Epithelial cell of prostate (primary cell): ENCODE data around the gene NSMCE4A.
A peak's percentile ranks its signal among the peaks of the same experiment; 100 is the strongest.
"Not testable (repeated sequence)": the region's sequence is repeated elsewhere in the genome, so short reads cannot be mapped to it uniquely, and the experiment has no call there.

Experiments
- DNase-seq: peaks from one replicate; pipeline ENCODE4 v3.0.0-alpha.2; 2011; ENCODE audit warnings: low read depth, low spot score
- H3K27ac ChIP-seq: fragments of 450-650 bp; 2 replicates; pipeline ENCODE4 v1.5.1; 2017; ENCODE audit warnings: mild to moderate bottlenecking

The NSMCE4A gene

GRCh38 chr10:121990015-121990677, 15.1 kb upstream of the NSMCE4A start:
- H3K27ac ChIP-seq: no peak overlapping the region
- no peak for DNase-seq

GRCh38 chr10:121988361-121989324, 13.6 kb upstream of the NSMCE4A start, which contains the start of gene TACC2:
TSS of gene TACC2 (plus strand) at chr10:121989163. CDS start at chr10:122021982, 32,819 bp downstream.
- H3K27ac ChIP-seq: peak within 1 kb of the TSS; percentile 47
- no peak for DNase-seq

DNA sequence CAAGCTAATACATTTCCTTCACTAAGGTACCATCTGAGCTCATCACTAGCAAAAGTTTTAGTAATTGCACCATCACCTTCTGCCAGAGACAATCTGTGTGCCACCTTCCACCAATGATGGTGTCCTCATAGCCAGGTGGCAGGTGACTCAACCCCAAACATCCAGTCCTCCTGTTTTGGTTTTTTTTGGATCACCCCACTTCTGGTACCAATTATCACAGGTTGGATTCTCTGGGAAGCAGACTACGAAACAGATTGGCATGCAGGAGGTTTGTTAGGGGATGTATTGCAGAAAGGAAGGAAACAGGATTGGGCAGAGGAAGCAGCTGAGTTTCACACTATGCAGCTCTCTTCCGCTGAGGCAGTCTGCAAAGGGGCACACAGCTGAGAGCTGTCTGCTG, 9.4 kb upstream of the NSMCE4A start:
- DNase-seq: no peak

DNA sequence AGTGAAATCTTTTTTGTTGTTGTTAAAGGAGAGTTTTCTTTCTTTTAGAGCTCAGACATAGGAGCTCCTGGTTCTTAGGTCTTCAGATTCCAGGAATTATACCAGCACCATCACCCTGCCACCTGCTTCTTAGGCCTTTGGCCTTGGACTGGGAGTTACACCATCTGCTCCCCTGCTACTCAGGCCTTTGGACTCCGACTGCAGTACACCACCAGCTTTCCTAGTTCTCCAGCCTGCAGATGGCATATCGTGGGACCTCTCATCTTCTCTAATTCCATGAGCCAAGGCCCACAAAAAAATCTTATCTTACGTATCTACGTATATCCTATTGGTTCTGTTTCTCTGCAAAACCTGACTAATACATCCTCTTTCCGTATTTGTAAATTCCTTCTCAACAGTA, 8.8 kb upstream of the NSMCE4A start:
- H3K27ac ChIP-seq: no peak overlapping the region
- DNase-seq: no peak

More for the DNA sequence above, 9.4 kb upstream of the NSMCE4A start:
- no peak overlapping the region for H3K27ac ChIP-seq

- DNase-seq: no peak
- no peak overlapping the region for H3K27ac ChIP-seq
These were observed 6.3 kb upstream of the NSMCE4A start for GRCh38 chr10:121981346-121981745.

DNA sequence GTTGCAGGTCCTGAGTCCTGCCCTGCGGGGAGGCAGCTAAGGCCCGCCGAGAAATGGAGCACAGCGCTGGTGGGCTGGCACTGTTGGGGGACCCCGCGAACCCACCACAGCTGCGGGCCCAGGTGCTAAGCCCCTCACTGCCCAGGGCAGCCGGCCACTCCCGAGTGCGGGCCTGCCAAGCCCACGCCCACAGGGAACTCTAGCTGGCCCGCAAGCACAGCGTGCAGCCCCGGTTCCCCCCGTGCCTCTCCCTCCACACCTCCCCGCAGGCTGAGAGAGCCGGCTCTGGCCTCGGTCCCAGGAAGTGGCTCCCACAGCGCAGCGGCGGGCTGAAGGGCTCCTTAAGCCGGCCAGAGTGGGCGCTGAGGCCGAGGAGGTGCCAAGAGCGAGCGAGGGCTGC, 3.5 kb upstream of the NSMCE4A start:
- no peak for DNase-seq
- no peak overlapping the region for H3K27ac ChIP-seq

- no peak for DNase-seq
- no peak overlapping the region for H3K27ac ChIP-seq
These were observed 1.6 kb upstream of the NSMCE4A start for GRCh38 chr10:121976607-121977006.

DNA sequence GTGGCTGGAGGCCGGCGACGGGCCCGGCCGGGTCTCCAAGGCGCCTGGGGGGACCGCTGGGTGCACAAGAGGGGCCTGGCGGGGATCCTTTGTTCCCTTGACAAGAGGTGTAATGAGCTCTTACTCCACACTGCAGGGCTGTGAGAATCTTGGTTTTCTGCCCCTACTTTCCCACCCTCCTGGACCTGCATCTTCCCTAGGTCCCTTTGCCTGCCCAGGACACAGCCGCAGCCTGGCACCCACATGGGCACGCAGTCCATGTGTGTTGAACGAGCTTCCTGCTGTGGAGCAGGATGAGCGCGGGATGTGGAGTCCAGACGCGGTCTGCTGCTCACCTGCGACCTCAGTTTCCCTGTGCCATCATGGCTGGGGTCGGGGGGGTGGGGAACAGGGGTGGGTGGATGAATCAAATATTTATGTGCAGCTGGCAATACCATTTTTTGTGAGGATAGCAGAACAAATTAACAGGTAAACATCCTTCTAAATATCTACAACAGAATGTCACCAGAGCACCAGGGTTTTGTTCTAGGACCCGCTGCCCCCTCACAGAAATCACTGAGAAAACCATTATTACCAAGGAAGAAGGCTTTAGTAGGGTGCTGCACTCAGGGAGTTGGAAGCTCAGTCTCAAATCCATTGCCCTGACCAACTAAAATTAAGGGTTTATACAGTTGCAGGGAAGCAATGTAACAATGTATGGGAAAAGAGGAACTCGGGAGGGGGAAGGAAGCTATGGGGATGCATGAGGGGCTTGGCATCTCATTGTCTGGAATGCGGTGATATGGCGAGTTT, 474 bp upstream of the NSMCE4A start:
- DNase-seq: no peak
- peak overlapping the region; percentile 87 for H3K27ac ChIP-seq

DNA sequence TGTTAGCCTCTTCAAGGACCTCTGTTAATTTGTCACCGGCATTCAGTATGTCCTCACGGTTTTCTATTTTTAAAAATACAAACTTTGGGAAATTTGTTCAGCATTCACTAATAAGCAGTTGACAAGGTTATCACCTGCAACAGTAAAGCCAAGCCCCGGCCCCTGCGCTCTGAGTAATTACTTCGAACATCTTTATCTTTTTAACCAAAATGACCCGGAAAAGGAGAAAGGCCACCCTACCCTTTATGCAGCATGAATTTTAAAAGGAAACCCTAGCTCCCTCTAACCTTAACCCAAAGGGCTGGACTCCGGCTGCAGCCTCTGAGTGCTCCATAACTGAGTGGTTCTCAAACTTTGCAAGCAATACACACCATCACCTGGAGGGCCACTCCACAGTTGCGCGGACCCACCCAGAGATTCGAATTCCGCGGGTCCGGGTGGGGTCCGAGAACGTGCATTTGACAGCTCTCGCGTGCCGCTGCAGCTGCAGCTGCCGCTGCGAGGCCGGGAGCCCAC, 940 bp downstream of the NSMCE4A start:
- no peak for DNase-seq
- H3K27ac ChIP-seq: peak overlapping the region; percentile 87

DNA sequence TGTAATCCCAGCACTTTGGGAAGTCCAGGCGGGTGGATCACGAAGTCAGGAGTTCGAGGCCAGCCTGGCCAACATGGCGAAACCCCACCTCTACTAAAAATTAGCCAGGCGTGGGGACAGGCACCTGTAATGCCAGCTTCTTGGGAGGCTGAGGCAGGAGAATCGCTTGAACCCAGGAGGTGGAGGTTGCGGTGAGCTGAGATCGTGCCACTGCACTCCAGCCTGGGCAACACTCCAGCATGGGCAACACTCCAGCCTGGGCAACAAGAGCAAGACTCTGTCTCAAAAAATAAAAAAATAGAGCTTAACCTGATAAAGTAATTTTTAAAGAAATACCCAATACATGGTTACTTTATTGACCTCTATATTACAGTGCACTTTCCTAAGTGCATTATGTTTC, 5.9 kb downstream of the NSMCE4A start:
- not testable (repeated sequence) for H3K27ac ChIP-seq, DNase-seq

GRCh38 chr10:121965996-121966395, 9.0 kb downstream of the NSMCE4A start:
- DNase-seq: no peak

GRCh38 chr10:121961456-121961855, 13.6 kb downstream of the NSMCE4A start:
- no peak overlapping the region for H3K27ac ChIP-seq
- DNase-seq: no peak

More at GRCh38 chr10:121965996-121966395, 9.0 kb downstream of the NSMCE4A start:
- no peak overlapping the region for H3K27ac ChIP-seq

DNA sequence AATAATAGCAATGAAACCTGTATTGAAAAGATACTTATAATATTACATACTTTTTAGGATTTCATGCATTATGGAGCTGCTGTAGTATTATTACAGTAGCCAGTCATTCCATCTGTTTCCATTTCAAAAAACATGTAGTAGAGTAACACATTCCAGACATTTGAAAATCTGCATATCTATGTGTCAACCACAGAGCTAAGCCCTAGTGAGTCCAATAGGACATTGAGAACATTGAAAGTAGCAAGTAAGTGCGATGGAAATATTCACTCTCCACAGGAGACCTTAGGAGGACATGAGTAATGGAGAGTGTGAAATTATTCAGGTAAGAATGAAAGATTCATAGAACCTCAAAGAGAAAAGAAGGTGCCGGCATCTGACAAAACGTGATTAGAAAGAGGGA, 15.3 kb downstream of the NSMCE4A start:
- no peak overlapping the region for H3K27ac ChIP-seq

DNA sequence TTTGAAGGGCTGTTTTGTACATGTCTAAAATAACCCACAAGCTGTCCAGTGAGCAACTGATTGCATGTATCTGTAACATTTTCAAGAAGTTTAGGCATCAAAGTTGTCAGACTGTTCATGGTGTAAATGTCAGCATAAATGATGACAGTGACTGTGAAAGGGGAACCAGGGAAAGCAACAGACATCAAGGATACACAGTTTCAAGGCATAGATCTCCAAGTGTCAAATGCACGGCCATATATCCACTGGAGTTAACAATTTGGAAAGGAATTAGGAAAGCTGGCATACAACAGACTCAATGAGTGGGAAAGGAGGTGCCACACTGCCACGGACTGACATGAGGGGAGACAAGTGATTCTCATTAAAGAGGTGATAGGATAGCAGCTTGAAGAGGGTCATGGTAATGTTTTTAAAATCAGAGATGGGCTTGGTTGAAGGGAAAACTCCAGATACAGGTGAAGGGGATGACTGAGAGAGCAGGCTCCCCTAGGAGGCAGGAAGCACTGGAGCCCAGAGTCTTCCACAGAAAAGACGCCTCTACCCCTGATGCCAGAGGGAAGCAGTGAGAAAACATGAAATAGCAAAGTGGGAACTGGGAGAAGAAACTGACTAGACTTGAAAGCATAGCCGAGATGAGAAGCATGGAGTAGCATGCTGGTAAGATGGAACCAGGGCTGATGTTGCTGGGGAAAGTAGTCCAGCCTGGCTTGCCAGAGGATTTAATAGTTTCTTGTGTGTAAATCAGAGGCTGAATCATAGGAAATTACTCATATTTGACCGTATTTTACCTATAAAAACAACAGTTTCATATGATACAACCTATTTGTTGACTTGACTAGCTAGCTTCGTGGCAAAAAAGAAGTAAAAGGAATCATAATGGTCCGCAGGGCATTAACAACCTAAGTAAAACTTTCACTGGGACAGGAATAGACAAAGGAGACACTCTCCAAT, 18.6 kb downstream of the NSMCE4A start:
- peak overlapping the region; percentile 44 for H3K27ac ChIP-seq
- peak; percentile 65 for DNase-seq

More for the DNA sequence above, 15.3 kb downstream of the NSMCE4A start:
- DNase-seq: no peak

DNA sequence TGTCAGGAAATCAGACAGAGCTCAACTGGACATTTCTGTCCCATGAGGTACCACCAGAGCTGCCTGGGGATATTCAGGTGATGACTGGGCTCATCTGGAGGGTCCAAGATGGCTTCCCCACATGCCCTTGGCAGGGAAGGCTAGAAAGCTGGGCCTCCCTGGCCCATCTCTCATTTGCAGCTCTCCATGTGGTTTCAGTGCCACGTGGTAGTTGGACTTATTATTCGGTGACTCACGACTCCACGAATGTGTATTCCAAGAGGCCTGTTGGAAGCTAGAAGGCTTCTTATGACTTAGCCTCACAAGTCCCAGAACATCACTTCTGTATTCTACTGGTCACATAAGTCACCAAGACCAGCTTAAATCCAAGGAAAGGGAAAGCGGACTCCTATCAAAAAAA, 22.8 kb downstream of the NSMCE4A start:
- DNase-seq: no peak
- no peak overlapping the region for H3K27ac ChIP-seq

GRCh38 chr10:121949451-121949850, 25.6 kb downstream of the NSMCE4A start:
- H3K27ac ChIP-seq: no peak overlapping the region
- no peak for DNase-seq

DNA sequence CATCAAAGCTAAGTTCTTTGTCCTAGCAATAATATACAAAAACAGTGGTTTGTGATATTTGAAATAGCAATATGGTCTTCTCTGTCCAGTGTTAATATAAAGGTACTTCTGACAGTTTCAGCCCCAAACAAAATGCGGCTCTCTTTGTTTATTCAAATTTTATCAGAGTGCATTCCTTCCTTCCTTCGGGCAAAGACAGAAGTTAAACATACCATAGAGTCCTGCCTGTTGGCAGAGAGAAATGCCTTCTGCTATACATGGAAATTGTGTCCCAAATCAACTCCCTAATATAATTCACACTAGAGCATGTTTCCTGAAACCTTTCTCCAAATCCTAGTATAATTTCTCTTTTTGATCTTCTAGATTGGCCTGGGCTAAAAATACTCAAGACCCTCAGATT, 26.0 kb downstream of the NSMCE4A start:
- DNase-seq: no peak
- no peak overlapping the region for H3K27ac ChIP-seq

DNA sequence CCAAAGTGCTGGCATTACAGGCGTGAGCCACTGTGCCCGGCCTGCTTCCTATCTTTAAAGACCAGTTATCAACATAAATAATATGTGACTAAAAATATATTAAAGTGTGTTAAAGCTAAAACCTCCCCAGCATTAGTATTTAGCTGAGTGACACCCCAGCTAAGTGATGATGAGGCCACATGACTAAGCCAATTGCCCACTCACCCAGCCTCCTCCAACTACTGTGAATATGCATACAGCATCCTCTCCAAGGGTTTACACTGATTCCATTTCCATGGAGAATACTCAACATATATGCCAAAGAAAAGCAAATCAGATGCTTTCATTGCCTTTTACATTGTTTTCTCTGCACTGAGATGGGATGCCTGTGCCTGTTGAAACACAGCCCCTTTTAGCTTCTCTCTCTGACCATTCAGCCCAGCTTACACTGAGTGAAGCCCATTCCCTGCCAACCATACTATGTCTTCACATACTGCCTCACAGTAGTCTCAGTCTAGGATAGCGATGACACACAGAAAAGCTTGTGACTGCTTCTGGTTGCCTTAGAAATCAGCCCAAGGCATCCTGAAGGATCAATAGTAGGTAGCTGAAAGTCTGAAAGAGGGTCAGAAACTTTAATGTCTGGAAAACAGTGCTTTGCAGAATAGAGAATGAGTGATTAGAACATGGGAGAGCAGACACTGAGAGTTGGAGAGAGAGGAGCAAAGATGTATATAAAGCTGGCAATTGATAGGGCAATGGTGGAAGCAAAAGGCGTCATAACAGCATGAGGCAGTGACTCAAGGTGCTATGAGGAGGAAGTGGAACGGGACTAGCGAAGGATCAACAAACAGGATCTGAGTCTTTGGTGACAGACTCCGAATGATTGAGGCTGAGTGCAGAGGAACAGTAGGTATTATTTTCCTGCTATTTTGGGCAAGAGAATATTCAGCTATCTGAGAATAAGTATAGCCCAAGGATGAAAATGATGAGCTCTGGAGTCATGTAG, 27.4 kb downstream of the NSMCE4A start:
- no peak for DNase-seq
- H3K27ac ChIP-seq: no peak overlapping the region
